HG03565 (cell line): Measurements from ENCODE around the gene SH3RF1.
A peak's percentile ranks its signal among the peaks of the same experiment; 100 is the strongest.

Experiments used
- ATAC-seq: cut with Tn5 transposase; IDR thresholded peaks from one replicate; pipeline ENCODE4 v1.9.1; 2021; ENCODE audit warnings: mild to moderate bottlenecking, moderate library complexity; ENCODE audit not compliant: unreplicated experiment

The SH3RF1 gene

GRCh38 chr4:169167957-169168858 lies 102.5 kb downstream of the SH3RF1 start:
- peak; percentile 94 for ATAC-seq

- no peak for ATAC-seq
Observed at GRCh38 chr4:169164669-169165415, 105.9 kb downstream of the SH3RF1 start.

GRCh38 chr4:169163947-169164668 lies 106.6 kb downstream of the SH3RF1 start:
- ATAC-seq, result no peak

- ATAC-seq, result no peak
Observed at GRCh38 chr4:169163495-169163894, 107.3 kb downstream of the SH3RF1 start.

- no peak for ATAC-seq
Observed at GRCh38 chr4:169160825-169161224, 109.9 kb downstream of the SH3RF1 start.

GRCh38 chr4:169159624-169160171 lies 111.1 kb downstream of the SH3RF1 start:
- ATAC-seq, result no peak

- no peak for ATAC-seq
Observed at GRCh38 chr4:169158861-169159260, 111.9 kb downstream of the SH3RF1 start.

GRCh38 chr4:169158046-169158445 lies 112.7 kb downstream of the SH3RF1 start:
- no peak for ATAC-seq

GRCh38 chr4:169156392-169156791 lies 114.4 kb downstream of the SH3RF1 start:
- ATAC-seq, result no peak

- ATAC-seq, result no peak
Observed at GRCh38 chr4:169154121-169154520, 116.6 kb downstream of the SH3RF1 start.

- no peak for ATAC-seq
Observed at GRCh38 chr4:169153481-169154087, 117.2 kb downstream of the SH3RF1 start.

- no peak for ATAC-seq
Observed at GRCh38 chr4:169152899-169153298, 117.9 kb downstream of the SH3RF1 start.

- no peak for ATAC-seq
Observed at GRCh38 chr4:169152098-169152497, 118.7 kb downstream of the SH3RF1 start.

- no peak for ATAC-seq
Observed at GRCh38 chr4:169151671-169152070, 119.1 kb downstream of the SH3RF1 start.

GRCh38 chr4:169150806-169151205 lies 120.0 kb downstream of the SH3RF1 start:
- no peak for ATAC-seq

GRCh38 chr4:169148885-169149284 lies 121.9 kb downstream of the SH3RF1 start:
- ATAC-seq, result no peak

GRCh38 chr4:169147191-169147590 lies 123.6 kb downstream of the SH3RF1 start:
- no peak for ATAC-seq

GRCh38 chr4:169144061-169144600 lies 126.6 kb downstream of the SH3RF1 start:
- ATAC-seq, result no peak

GRCh38 chr4:169143335-169143734 lies 127.4 kb downstream of the SH3RF1 start:
- no peak for ATAC-seq

GRCh38 chr4:169142906-169143305 lies 127.8 kb downstream of the SH3RF1 start:
- ATAC-seq, result no peak
